GM12872 (cell line): ENCODE results near the gene CYP4B1.

Experiments used
- CTCF ChIP-seq: IDR thresholded peaks from 3 replicates; pipeline ENCODE4 v1.5.1; 2011; ENCODE audit warnings: low read depth, mild to moderate bottlenecking, low read length, moderate library complexity; ENCODE audit not compliant: insufficient read depth

The CYP4B1 gene

GRCh38 chr1:46812065-46812963 is 13.5 kb downstream of the CYP4B1 start:
- TF ChIP-seq CTCF, result no peak

GRCh38 chr1:46812996-46813857 is 14.4 kb downstream of the CYP4B1 start:
- TF ChIP-seq CTCF, result no peak

- no peak for TF ChIP-seq CTCF
These were observed 15.1 kb downstream of the CYP4B1 start for GRCh38 chr1:46813858-46814396.

DNA sequence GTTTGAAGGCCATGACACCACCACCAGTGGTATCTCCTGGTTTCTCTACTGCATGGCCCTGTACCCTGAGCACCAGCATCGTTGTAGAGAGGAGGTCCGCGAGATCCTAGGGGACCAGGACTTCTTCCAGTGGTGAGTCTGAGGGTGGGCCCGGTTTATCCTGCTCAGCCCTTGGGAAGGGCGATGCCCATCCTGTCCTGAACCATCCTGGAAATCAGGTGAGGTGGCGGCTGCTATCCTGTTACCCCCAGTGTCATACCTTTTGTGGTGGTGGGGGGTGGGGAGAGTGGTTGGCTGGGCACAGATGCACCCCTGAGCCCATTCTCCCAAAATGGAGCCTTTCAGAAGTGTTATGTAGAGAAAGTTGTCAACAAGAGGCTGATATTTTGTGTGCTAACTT is 16.3 kb downstream of the CYP4B1 start:
- no peak for TF ChIP-seq CTCF

GRCh38 chr1:46816930-46817329 is 18.1 kb downstream of the CYP4B1 start:
- no peak for TF ChIP-seq CTCF

GRCh38 chr1:46817814-46818213 is 19.0 kb downstream of the CYP4B1 start:
- no peak for TF ChIP-seq CTCF

- TF ChIP-seq CTCF, result no peak
These were observed 19.7 kb downstream of the CYP4B1 start for GRCh38 chr1:46818591-46818990.
